CD4-positive, alpha-beta T cell treated with Interleukin-17A for 4 hours (primary cell): ENCODE results near the gene DAB1.

Experiments
- DNase-seq: peaks from one replicate; pipeline ENCODE4 v3.0.0-alpha.2; 2020; ENCODE audit warnings: mixed read lengths

DAB1 gene

GRCh38 chr1:57156907-57157306 is 267.0 kb downstream of the DAB1 start:
- DNase-seq = no peak

GRCh38 chr1:57146100-57146499 is 277.8 kb downstream of the DAB1 start:
- DNase-seq = no peak

GRCh38 chr1:57142999-57143398 is 280.9 kb downstream of the DAB1 start:
- no peak for DNase-seq

GRCh38 chr1:57142169-57142568 is 281.7 kb downstream of the DAB1 start:
- no peak for DNase-seq

DNA sequence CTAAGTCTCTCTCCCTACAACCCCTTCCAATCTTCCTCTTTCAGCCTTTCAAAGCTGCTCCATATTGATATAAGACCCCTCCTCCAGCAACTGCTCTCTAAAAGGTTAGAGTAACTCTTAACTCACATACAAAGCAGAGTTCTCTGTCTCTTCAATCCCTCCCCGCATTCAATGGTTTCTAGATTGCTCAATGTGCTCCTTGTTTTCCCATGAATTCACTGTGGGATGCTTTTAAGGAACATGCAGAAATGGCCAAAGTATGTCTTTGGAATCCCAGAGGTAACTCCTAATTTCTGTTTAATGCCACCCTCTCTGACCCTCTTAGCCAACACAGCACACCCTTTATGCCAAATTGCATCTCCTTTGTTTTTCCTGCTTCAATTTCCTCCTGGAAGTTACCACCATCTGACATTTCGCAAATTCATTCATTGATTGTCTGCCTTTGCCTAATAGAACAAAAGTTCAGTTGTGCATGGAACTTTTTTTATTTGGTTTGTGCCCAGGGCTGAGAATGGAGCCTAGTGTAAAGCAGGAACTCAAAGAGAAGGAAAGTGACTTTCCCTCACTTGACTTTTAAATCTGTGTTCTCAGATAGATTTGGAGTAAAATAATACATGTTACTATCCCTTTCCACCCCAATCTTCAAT is 285.3 kb downstream of the DAB1 start:
- DNase-seq = no peak

GRCh38 chr1:57137980-57138379 is 285.9 kb downstream of the DAB1 start:
- no peak for DNase-seq

GRCh38 chr1:57134803-57135202 is 289.1 kb downstream of the DAB1 start:
- no peak for DNase-seq

- DNase-seq = no peak
These were observed 290.2 kb downstream of the DAB1 start for GRCh38 chr1:57133686-57134085.

DNA sequence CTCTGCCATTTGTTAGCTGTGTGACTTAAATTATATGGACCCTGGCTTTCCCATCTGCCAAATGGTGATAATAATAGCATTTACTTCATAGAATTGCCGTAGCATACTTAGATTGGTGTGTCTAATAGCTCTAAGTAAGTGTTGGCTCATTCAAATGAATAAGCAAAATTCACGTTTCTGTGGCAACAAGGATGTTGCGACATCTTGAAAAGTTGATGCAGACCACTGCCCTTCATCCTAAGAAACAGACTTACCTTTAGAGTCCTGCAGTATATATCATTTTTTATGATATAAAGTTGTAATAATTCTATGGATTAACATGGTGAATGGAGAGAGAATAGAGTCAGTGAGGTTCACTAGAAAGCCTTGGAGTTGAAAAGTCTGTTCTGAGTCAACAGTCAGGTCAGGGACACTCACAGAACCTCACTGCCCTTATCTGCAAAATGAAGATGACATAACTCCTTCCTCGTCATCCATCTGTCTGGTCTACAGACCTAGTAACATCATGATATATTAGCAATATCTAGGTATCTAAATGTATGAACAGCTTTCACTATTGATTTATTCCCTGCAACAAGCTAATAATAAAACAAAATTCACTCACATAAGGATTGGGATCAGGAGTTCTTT is 290.8 kb downstream of the DAB1 start:
- DNase-seq = no peak

DNA sequence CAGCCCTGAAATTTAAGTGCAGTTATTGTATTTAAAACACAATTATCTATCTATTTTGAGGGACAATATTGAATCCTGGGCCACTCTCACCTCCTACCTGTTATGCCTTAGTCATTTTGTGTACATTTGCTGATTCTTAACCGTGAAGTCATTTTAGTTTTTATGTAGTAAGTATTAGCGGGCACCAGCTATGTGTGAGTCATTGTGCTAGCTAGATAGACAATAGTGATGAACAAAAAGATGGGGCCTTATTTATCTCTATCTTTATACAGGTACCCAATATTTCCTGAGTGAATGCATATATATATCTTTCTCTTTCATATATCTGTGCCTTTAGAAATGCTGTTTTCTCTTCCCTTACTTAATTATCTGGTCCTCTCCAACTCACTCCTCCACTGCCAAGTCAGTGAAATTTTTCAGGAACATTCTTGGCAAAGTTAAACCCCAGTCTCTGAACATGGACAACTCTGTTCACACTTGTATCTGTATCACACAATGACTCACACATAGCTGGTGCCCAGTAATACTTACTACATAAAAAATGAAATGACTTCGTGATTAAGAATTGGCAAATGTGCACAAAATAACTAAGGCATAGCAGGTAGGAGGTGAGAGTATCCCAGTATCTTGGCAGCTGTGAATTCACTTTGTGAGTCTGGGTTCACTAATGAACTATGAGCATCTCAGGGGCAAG is 292.0 kb downstream of the DAB1 start:
- no peak for DNase-seq

DNA sequence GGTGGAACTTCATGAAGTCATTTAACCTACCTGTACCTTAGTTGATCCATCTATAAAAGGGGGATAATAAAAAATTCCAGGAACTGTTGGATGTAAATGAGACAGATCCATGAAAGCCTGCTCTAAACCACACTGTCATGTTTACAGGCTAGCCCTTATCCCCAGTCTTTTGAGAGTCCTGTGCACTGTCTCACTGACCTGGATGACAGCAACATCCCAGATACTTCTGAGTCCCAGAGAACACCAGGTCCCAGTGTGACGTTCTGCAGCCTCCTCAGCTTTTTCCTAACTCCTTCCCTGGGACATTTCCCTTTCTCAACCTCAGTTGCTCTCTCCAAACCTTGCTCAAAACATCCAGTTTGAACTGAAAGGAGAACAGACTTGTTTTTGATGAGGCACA is 292.6 kb downstream of the DAB1 start:
- no peak for DNase-seq

DNA sequence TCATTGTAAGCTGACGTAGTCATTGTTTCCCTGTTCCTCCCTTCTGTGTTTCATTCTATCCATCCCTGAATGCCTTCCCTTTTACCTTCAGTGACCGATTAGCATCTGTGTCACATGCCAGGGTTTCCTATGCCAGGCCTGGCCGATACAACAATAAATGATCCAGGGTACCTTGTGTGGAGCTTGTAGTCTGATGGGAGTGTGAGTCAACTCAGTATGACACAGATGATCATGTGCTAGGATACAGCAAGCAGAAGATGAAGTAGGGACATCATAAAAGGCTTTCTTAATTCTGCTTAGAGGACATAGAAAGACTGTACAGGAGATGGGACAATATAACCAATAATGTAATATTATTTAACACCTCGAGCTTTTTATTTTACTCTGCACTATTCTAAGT is 294.0 kb downstream of the DAB1 start:
- no peak for DNase-seq

DNA sequence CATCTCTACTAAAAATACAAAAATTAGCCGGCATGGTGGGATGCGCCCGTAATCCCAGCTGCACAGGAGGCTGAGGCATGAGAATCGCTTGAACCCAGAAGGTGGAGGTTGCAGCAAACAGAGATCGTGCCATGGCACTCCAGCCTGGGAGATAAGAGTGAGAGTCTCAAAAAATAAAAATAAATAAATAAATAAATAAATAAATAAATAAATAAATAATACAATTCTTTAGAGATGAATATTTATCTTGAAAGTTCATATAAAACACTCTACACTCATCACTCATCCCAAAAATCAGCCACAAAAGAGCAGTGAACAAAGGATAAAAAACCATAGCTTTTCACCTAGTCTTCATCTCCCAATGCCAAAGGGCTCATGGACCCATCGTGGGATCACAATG is 295.9 kb downstream of the DAB1 start:
- DNase-seq = no peak

DNA sequence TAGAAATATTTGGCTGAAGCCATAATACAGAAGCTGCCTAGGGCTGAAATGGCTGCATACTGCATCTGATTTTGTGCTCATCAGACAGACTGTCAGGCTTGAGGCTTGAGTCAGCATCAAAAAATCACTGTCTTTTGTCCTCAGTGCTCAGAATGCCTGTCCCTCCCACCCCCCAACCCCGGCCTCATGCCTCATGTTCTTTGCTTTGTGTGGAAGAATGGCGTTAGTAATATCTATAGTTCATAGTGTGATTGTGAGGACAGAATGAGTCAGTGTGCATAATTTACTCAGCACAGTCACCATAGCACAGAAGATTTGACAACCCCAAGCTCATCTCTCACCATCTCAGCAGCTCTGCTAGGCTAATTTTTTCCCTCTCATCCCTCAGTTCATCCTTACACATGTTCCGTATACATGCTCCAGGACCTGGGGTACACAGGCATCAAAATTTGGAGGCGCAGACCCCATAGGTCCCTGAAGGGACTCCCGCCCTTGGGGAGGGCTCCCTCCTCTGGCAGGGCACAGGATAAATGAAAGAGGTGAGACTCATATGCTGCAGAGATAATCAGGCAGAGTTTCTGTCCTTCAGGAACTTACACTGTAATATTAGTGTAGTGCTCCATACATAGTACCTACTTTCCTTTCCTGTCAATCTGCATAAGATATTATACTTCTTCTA is 299.0 kb downstream of the DAB1 start:
- no peak for DNase-seq

- no peak for DNase-seq
These were observed 299.7 kb downstream of the DAB1 start for GRCh38 chr1:57124170-57124569.

- no peak for DNase-seq
These were observed 301.8 kb downstream of the DAB1 start for GRCh38 chr1:57122031-57122430.

GRCh38 chr1:57118948-57119603 is 304.8 kb downstream of the DAB1 start:
- no peak for DNase-seq

DNA sequence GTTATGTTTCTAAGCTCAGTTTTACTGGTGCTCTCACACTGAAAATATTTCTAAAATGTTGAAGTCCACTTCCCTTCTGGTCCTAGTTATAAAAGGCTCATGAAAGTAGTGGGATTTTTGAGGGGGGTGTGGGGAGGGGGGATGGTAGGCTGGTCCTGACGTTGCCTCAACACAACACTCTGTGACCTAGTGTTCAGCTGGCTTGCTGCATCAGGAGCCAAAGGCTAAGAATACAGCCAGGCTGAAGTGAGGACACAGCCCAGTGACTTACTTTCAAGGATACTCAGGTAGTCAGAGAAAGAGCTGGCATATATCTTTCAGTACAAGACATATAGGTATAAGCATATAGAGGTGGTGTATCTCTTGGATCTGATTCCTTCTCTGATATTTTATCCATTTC is 306.1 kb downstream of the DAB1 start:
- no peak for DNase-seq

- DNase-seq = no peak
These were observed 307.0 kb downstream of the DAB1 start for GRCh38 chr1:57116871-57117270.

DNA sequence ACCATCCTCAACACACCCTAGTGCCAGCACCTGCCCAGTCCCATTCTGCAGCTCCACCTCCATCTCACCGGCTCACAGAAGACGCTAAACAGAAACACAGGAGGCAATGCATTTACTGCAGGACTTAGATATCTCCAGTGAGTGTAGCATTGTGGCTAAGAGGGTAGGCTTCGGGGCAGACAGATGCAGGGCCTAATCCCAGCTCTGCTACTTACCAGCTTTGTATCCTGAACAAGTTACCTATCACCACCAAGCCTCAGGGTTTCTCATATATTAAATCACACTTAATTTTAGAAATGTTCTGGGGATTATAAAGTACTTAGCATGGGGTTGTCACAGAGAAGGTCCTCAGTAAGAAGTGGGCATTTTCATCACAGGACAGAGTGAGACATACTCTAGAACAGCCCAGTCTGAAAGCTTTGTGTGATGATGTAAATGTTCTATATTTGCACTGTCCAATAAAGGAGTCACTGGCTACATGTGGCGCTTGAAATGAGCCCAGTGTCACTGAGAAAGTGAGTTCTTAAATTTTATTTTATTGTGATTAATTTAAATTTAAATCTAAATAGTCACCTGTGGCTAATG is 308.7 kb downstream of the DAB1 start:
- DNase-seq = no peak

GRCh38 chr1:57112148-57112547 is 311.7 kb downstream of the DAB1 start:
- DNase-seq = no peak

DNA sequence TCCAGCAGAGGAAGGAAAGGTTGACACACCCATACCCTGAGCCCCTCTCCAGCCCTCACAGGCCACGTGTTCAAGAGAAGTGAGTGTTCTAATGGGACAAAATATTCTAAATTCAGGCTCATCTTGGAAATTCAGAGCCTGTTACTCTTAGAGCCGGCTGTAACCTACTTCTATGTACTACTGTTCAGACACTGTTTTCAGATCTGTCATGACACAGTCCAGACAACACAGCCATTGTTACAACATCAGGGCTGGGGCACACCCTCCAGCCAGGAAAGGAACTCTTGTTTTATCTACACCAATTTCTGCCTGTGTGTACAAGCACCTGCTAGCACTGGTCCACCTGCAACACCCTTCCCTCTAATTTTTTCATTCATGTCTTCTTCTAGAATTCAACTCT is 312.7 kb downstream of the DAB1 start:
- DNase-seq = no peak

GRCh38 chr1:57109883-57110282 is 314.0 kb downstream of the DAB1 start:
- DNase-seq = no peak
